T-helper 9 cell (primary cell): ENCODE data around the gene HS2ST1.

ENCODE experiments used
- DNase-seq: peaks from one replicate; pipeline ENCODE4 v3.0.0-alpha.2; 2020

Gene HS2ST1

GRCh38 chr1:87144316-87144895 is 230.0 kb downstream of the HS2ST1 start:
- DNase-seq = no peak

- DNase-seq = no peak
These were observed 230.5 kb downstream of the HS2ST1 start for GRCh38 chr1:87144981-87145380.

- no peak for DNase-seq
These were observed 232.1 kb downstream of the HS2ST1 start for GRCh38 chr1:87146538-87146937.

GRCh38 chr1:87146986-87147385 is 232.6 kb downstream of the HS2ST1 start:
- no peak for DNase-seq

- DNase-seq = no peak
These were observed 233.4 kb downstream of the HS2ST1 start for GRCh38 chr1:87147851-87148250.

GRCh38 chr1:87148661-87149060 is 234.2 kb downstream of the HS2ST1 start:
- DNase-seq = no peak

- no peak for DNase-seq
These were observed 235.0 kb downstream of the HS2ST1 start for GRCh38 chr1:87149241-87150041.

GRCh38 chr1:87150143-87150542 is 235.7 kb downstream of the HS2ST1 start:
- DNase-seq = no peak

- DNase-seq = no peak
These were observed 237.3 kb downstream of the HS2ST1 start for GRCh38 chr1:87151500-87152421.

GRCh38 chr1:87154384-87154783 is 239.9 kb downstream of the HS2ST1 start:
- DNase-seq = no peak

- DNase-seq = no peak
These were observed 240.7 kb downstream of the HS2ST1 start for GRCh38 chr1:87155170-87155569.

- DNase-seq = no peak
These were observed 241.2 kb downstream of the HS2ST1 start for GRCh38 chr1:87155648-87156047.

- no peak for DNase-seq
These were observed 241.7 kb downstream of the HS2ST1 start for GRCh38 chr1:87156124-87156523.

GRCh38 chr1:87159378-87159915 is 245.0 kb downstream of the HS2ST1 start:
- DNase-seq = no peak
